ENCODE results near the gene PPP2R2C. TPM values are rescaled to one million over a fixed set of nuclear protein-coding genes. Genes with fewer than 3 reads are reported as not detected.
A peak's percentile ranks its signal among the peaks of the same experiment; 100 is the strongest.

Gene PPP2R2C
- total RNA-seq, 1 donor from 2014 or later = 10.8 TPM

DNA sequence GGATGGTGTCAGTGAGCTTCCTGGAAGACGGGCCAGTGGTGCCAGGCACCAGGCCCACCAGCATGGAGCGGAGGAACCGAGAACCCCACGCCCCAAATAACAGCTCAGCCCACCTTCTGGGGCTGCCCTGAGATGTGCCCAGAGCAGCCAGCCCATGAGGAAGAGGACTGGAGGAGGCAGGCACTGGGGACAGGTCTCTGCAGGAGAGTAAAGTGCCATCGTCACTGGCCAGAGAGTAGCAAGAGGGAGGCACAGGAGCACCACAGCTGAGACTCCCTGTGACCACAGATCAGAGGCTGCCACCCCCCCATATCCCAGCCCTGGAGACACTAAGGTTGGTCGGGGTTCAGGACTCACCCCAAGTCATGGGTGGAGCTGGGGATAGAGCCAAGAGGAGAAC lies 63.0 kb downstream of the PPP2R2C start:
- Mint-ChIP-seq H3K9me3 (peaks cover 5% of the 10 kb centered on the region), H3K4me1 (ENCODE audit: unreplicated experiment) (peaks cover 7% of the 10 kb centered on the region)

GRCh38 chr4:6408263-6408662 lies 64.2 kb downstream of the PPP2R2C start:
- peaks cover 30% of the 10 kb centered on the region for H3K27me3 Mint-ChIP-seq
- no peak for DNase-seq (ENCODE audit: extremely low spot score, unreplicated experiment)
- no peak overlapping the region for H3K27ac Mint-ChIP-seq
- no peak for TF ChIP-seq CTCF (conservative IDR thresholded peaks at IDR 0.05)
- peaks cover 9% of the 10 kb centered on the region for H3K4me1 Mint-ChIP-seq (ENCODE audit: unreplicated experiment)
- no peak overlapping the region for H3K4me3 Mint-ChIP-seq
- peaks cover 4% of the 10 kb centered on the region for H3K9me3 Mint-ChIP-seq
- no peaks in the 10 kb centered on the region for H3K36me3 Mint-ChIP-seq

More for the DNA sequence above, 63.0 kb downstream of the PPP2R2C start:
- Mint-ChIP-seq H3K36me3 (no peaks in the 10 kb centered on the region), H3K27me3 (peaks cover 27% of the 10 kb centered on the region), H3K4me3 (no peak overlapping the region), H3K27ac (no peak overlapping the region)
- no peak for TF ChIP-seq CTCF (conservative IDR thresholded peaks at IDR 0.05)
- DNase-seq (ENCODE audit: extremely low spot score, unreplicated experiment) = no peak

DNA sequence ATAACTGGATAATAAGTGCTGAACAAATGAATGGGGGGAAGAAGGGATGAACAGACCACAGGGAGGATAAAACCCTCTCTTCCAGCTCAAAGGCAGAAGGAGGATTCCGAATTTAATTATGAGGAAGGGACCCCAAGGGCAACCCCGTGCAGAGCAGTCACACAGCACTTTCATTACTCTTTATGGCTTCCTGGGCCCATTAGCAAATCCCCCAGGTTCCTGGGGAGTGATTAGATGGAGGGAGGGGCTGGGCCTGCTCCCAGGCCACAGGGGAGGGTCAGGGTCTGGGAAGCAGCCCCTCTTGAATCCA lies 67.1 kb downstream of the PPP2R2C start:
- Mint-ChIP-seq H3K9me3 (no peaks in the 10 kb centered on the region), H3K27me3 (peaks cover 58% of the 10 kb centered on the region), H3K4me3 (no peak overlapping the region), H3K4me1 (ENCODE audit: unreplicated experiment) (peaks cover 14% of the 10 kb centered on the region), H3K27ac (no peak overlapping the region), H3K36me3 (no peaks in the 10 kb centered on the region)
- DNase-seq (ENCODE audit: extremely low spot score, unreplicated experiment) = no peak
- no peak for TF ChIP-seq CTCF (conservative IDR thresholded peaks at IDR 0.05)

- Mint-ChIP-seq H3K27me3 (peaks cover 62% of the 10 kb centered on the region), H3K36me3 (no peaks in the 10 kb centered on the region), H3K9me3 (no peaks in the 10 kb centered on the region), H3K27ac (no peak overlapping the region), H3K4me3 (no peak overlapping the region), H3K4me1 (ENCODE audit: unreplicated experiment) (peaks cover 14% of the 10 kb centered on the region)
- TF ChIP-seq CTCF (conservative IDR thresholded peaks at IDR 0.05) = no peak
- DNase-seq (ENCODE audit: extremely low spot score, unreplicated experiment) = no peak
Observed at GRCh38 chr4:6404611-6405396, 67.6 kb downstream of the PPP2R2C start.

DNA sequence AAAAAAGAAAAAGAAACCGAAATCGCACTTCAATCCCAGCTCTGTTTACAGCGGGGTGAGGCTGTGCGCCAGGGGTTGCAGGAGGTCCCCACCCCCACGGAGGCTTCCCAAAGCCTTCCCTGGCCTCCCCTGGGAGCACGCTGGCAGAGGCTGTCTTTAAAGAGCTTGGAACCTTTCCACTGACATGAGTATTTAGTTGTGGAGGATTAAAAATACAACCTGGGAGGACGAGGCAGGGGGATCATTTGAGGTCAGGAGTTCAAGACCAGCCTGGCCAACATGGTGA lies 69.1 kb downstream of the PPP2R2C start:
- Mint-ChIP-seq H3K27ac (peak overlapping the region; percentile 92), H3K4me1 (ENCODE audit: unreplicated experiment) (peaks cover 14% of the 10 kb centered on the region), H3K4me3 (peak overlapping the region; percentile 81), H3K36me3 (no peaks in the 10 kb centered on the region), H3K27me3 (peaks cover 76% of the 10 kb centered on the region), H3K9me3 (no peaks in the 10 kb centered on the region)
- no peak for DNase-seq (ENCODE audit: extremely low spot score, unreplicated experiment)
- no peak for TF ChIP-seq CTCF (conservative IDR thresholded peaks at IDR 0.05)
